Neuronal stem cell (in vitro differentiated cells): ENCODE measurements around the gene PACC1.
A peak's percentile ranks its signal among the peaks of the same experiment; 100 is the strongest.

Experiments used
- DNase-seq: peaks from one replicate; pipeline ENCODE4 v3.0.0-alpha.2; 2013; ENCODE audit warnings: low spot score
- H2AFZ ChIP-seq: one replicate; pipeline ENCODE4 v1.6.1; 2013; ENCODE audit warnings: mild to moderate bottlenecking, low read length, inconsistent platforms
- H2AK5ac ChIP-seq: 2 replicates; pipeline ENCODE4 v1.6.1; 2013; ENCODE audit warnings: low read depth, mild to moderate bottlenecking, inconsistent platforms, low read length, moderate library complexity, mixed read lengths
- H2BK120ac ChIP-seq: 2 replicates; pipeline ENCODE4 v1.6.1; 2013; ENCODE audit warnings: low read depth, mild to moderate bottlenecking, inconsistent platforms, low read length, moderate library complexity, mixed read lengths
- H2BK12ac ChIP-seq: one replicate; pipeline ENCODE4 v1.6.1; 2013; ENCODE audit warnings: low read length, inconsistent platforms
- H2BK15ac ChIP-seq: 2 replicates; pipeline ENCODE4 v1.6.1; 2013; ENCODE audit warnings: mild to moderate bottlenecking, low read length, inconsistent platforms, mixed read lengths
- H2BK5ac ChIP-seq: one replicate; pipeline ENCODE4 v1.6.1; 2013; ENCODE audit warnings: inconsistent platforms, mild to moderate bottlenecking, low read length, moderate library complexity
- H3K14ac ChIP-seq: one replicate; pipeline ENCODE4 v1.6.1; 2013; ENCODE audit warnings: low read length, inconsistent platforms
- H3K18ac ChIP-seq: 2 replicates; pipeline ENCODE4 v1.6.1; 2013; ENCODE audit warnings: low read length, inconsistent platforms
- H3K23ac ChIP-seq: 2 replicates; pipeline ENCODE4 v1.6.1; 2013; ENCODE audit warnings: low read depth, mild to moderate bottlenecking, mixed read lengths, low read length, inconsistent platforms; ENCODE audit not compliant: poor library complexity
- H3K27ac ChIP-seq: replicated peaks from 3 replicates; pipeline ENCODE4 v1.5.1; 2013; ENCODE audit warnings: low read length, inconsistent platforms
- H3K27me3 ChIP-seq, 3 experiments: 2 replicates each; pipeline ENCODE4 v1.6.1; 2013; ENCODE audit warnings: low read length in 3 of 3, mild to moderate bottlenecking in 2 of 3, inconsistent platforms in 1 of 3, low read depth in 1 of 3, mixed read lengths in 1 of 3, moderate library complexity in 1 of 3; ENCODE audit not compliant: control insufficient read depth in 3 of 3, insufficient read depth in 3 of 3
- H3K36me3 ChIP-seq, 2 donors: replicated peaks in 1 of 2; 2 replicates each; pipeline ENCODE4 v1.6.1; 2013; ENCODE audit warnings: low read length in 2 of 2; ENCODE audit not compliant: control insufficient read depth in 2 of 2, insufficient read depth in 2 of 2
- H3K4ac ChIP-seq: 2 replicates; pipeline ENCODE4 v1.6.1; 2013; ENCODE audit warnings: inconsistent platforms, mild to moderate bottlenecking, low read length, moderate library complexity
- H3K4me1 ChIP-seq, 2 donors: 1 replicate in 1 of 2; 2 replicates in 1 of 2; pipeline ENCODE4 v1.6.1; 2013; ENCODE audit warnings: low read length in 2 of 2, low read depth in 1 of 2; ENCODE audit not compliant: control insufficient read depth in 2 of 2, insufficient read depth in 1 of 2
- H3K4me2 ChIP-seq: one replicate; pipeline ENCODE4 v1.6.1; 2013; ENCODE audit warnings: mild to moderate bottlenecking, low read length, inconsistent platforms; ENCODE audit not compliant: insufficient read depth, poor library complexity, severe bottlenecking
- H3K4me3 ChIP-seq, 2 donors: 2 replicates each; pipeline ENCODE4 v1.5.1; 2013; ENCODE audit warnings: low read length in 2 of 2, mild to moderate bottlenecking in 2 of 2, inconsistent platforms in 1 of 2, moderate library complexity in 1 of 2
- H3K79me1 ChIP-seq: one replicate; pipeline ENCODE4 v1.6.1; 2013; ENCODE audit warnings: low read depth, mild to moderate bottlenecking, inconsistent platforms, low read length, moderate library complexity
- H3K9ac ChIP-seq: one replicate; pipeline ENCODE4 v1.6.1; 2013; ENCODE audit warnings: mild to moderate bottlenecking, low read depth, low read length, inconsistent platforms; ENCODE audit not compliant: poor library complexity
- H3K9me3 ChIP-seq, 2 donors: replicated peaks in 1 of 2; 2 replicates each; pipeline versions ENCODE3 to v1.6.1; 2013; ENCODE audit warnings: low read length in 2 of 2, mild to moderate bottlenecking in 2 of 2, inconsistent platforms in 1 of 2, low read depth in 1 of 2, mixed read lengths in 1 of 2, moderate library complexity in 1 of 2; ENCODE audit not compliant: control insufficient read depth in 2 of 2, insufficient read depth in 1 of 2
- H4K8ac ChIP-seq: one replicate; pipeline ENCODE4 v1.6.1; 2013; ENCODE audit warnings: low read depth, mild to moderate bottlenecking, inconsistent platforms, low read length, moderate library complexity
- H4K91ac ChIP-seq: one replicate; pipeline ENCODE4 v1.6.1; 2013; ENCODE audit warnings: low read length, low read depth, mild to moderate bottlenecking, inconsistent platforms; ENCODE audit not compliant: poor library complexity
- WGBS, 2 donors: extraction: QIAGEN DNeasy Blood & Tissue Kit; methylation state at CpG; one replicate each; pipeline ENCODE4 v1.1.7; 2013; ENCODE audit warnings: missing lambda C conversion rate in 2 of 2, mixed read lengths in 1 of 2; ENCODE audit not compliant: insufficient read length in 2 of 2, insufficient replicate concordance in 1 of 2; ENCODE audit errors: extremely low coverage in 2 of 2; 5-methylcytosine and 5-hydroxymethylcytosine counted together

The PACC1 gene

DNA sequence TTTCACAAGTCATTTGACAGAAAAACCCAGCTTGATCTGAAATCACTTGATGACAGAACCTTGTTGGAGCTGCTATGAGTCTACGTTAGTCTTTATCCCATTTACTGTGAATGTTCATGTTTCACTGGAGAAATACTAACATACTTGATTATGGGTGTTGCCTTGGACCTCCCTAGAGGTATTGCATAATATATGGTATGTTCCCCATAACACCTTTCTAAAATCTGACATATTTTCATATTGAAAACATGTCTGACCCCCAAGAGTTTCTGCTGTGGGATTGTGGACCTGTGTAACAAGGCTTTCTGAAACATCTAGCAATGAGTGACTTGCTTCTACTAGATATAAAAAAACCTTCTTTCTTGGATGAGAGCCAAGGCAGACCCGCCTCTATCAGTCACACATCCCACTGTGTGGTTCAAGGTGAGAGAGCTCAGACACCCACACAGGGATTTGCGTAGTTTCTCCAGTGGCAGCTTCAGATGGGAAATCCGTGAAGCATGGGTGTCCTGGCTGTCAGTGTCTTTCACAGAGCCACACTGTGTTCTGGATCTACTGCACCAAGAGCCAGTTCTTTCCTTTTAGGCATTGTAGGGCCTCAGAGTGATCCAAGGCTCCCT is 22.6 kb upstream of the PACC1 start:
- no peak overlapping the region for H4K91ac ChIP-seq
- H3K4me2 ChIP-seq, result no peak overlapping the region
- no peaks in the 10 kb centered on the region for H3K79me1 ChIP-seq
- no peak overlapping the region for H2BK120ac ChIP-seq
- no peak overlapping the region for H3K9ac ChIP-seq
- no peak overlapping the region for H3K23ac ChIP-seq
- H3K27ac ChIP-seq, result no peak overlapping the region
- H3K27me3 ChIP-seq, result peaks cover 0 to 3% (median 0%) of the 10 kb centered on the region in 3 experiments
- no peak overlapping the region for H2AFZ ChIP-seq
- H2BK5ac ChIP-seq, result no peak overlapping the region
- H2BK15ac ChIP-seq, result no peak overlapping the region
- H3K4ac ChIP-seq, result no peak overlapping the region
- H2BK12ac ChIP-seq, result no peak overlapping the region
- no peaks in the 10 kb centered on the region for H3K9me3 ChIP-seq
- H3K4me3 ChIP-seq, result no peak overlapping the region
- H2AK5ac ChIP-seq, result no peak overlapping the region
- no peak overlapping the region for H3K18ac ChIP-seq
- no peaks in the 10 kb centered on the region for H3K36me3 ChIP-seq
- no CpG with 5 or more reads among the region's 4 CpGs for WGBS, 2 donors
- H3K4me1 ChIP-seq, result peaks cover 0 to 3% of the 10 kb centered on the region in 2 donors
- H4K8ac ChIP-seq, result no peak overlapping the region
- no peak overlapping the region for H3K14ac ChIP-seq
- no peak for DNase-seq

DNA sequence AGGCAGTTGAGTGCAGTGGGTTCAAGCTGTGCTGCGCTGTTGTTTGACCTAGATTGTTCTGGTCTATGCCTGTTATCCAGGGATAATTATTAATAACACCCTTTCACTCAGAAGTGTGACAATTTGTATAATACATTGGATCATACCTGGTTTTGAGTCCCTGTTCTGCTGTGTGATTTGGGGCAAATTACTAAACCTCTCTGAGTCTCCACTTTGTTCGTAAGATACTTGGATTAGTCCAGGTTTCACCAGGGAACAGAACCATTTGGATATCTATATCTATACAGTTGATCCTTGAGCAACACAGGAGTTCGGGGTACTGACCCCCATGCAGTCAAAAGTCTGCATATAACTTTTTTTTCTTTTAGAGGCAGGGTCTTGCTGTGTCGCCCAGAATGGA is 20.3 kb upstream of the PACC1 start:
- Histone ChIP-seq H2BK120ac (no peak overlapping the region), H3K27ac (no peak overlapping the region), H3K4me3 (no peak overlapping the region), H3K79me1 (no peaks in the 10 kb centered on the region), H3K27me3 (peaks cover 0 to 3% (median under 1%) of the 10 kb centered on the region in 3 experiments), H4K8ac (no peak overlapping the region), H3K4me1 (peaks cover 0 to 12% of the 10 kb centered on the region in 2 donors), H3K4ac (no peak overlapping the region), H2AFZ (no peak overlapping the region), H2BK12ac (no peak overlapping the region), H2AK5ac (no peak overlapping the region), H3K36me3 (no peaks in the 10 kb centered on the region), H3K23ac (no peak overlapping the region), H3K9ac (no peak overlapping the region), H3K18ac (no peak overlapping the region), H3K14ac (no peak overlapping the region), H2BK5ac (no peak overlapping the region), H3K4me2 (no peak overlapping the region), H4K91ac (no peak overlapping the region), H3K9me3 (no peaks in the 10 kb centered on the region), H2BK15ac (no peak overlapping the region)
- DNase-seq, result no peak
- WGBS, 2 donors, result no CpG with 5 or more reads among the region's 4 CpGs

DNA sequence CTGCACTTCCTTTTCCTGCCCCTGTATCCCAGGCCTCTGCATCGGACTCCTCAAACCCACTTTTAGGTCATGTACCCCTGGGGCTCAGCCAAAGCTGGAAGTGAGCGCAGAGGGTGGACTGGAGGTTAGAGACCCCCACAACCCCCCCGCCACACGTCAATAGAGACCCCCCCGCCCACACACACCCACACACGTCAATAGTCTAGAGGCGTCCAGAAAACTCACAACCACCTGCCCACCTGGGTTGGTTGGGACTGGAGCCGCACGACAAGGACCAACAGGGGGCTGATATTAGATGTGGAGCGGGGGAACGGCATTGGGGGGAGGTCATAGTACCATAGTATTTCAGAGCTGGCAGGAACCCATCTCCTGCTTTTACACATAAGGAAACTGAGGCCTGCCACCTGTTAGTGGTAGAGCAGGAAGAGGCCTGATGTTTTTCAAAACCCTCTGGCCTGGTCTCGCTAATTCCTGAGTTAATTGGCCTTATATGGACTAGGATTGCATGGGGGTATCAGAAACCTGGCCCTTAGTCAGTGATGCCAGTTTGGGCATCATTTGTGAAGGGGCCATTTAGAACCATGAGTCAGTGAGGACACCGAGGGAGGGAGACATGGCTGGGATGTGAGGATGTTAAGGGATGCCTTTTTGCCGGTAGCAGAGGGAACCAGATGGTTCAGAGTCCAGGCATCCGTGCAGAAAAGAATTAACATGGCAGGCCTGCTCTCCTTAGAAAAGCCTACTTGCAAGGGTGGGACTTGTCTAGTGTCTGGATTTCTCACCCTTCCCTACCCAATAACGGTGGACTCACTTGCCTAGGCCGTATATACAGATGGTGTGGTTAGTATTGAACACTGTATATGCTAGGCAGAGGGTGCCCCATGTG is 19.1 kb upstream of the PACC1 start:
- H3K27me3 ChIP-seq, result peaks cover 0 to 12% (median 3%) of the 10 kb centered on the region in 3 experiments
- no peak overlapping the region for H2BK15ac ChIP-seq
- H2BK120ac ChIP-seq, result no peak overlapping the region
- H3K4me2 ChIP-seq, result peak overlapping the region; percentile 85
- no peak overlapping the region for H4K91ac ChIP-seq
- no peaks in the 10 kb centered on the region for H3K36me3 ChIP-seq
- H3K9ac ChIP-seq, result peak overlapping the region; percentile 61
- no peak overlapping the region for H3K23ac ChIP-seq
- no peak overlapping the region for H3K14ac ChIP-seq
- no peak overlapping the region for H4K8ac ChIP-seq
- H3K9me3 ChIP-seq, result no peaks in the 10 kb centered on the region
- no peak overlapping the region for H3K4ac ChIP-seq
- H3K4me1 ChIP-seq, result peaks cover 0 to 12% of the 10 kb centered on the region in 2 donors
- no peak overlapping the region for H2BK12ac ChIP-seq
- peak overlapping the region; percentile 96 for H2AFZ ChIP-seq
- H3K27ac ChIP-seq, result no peak overlapping the region
- no CpG with 5 or more reads among the region's 17 CpGs for WGBS, 2 donors
- no peak overlapping the region for H3K18ac ChIP-seq
- H3K4me3 ChIP-seq, result peak overlapping the region; percentile 62 to 85
- no peaks in the 10 kb centered on the region for H3K79me1 ChIP-seq
- H2AK5ac ChIP-seq, result no peak overlapping the region
- no peak for DNase-seq
- H2BK5ac ChIP-seq, result no peak overlapping the region
